Stimulated activated naive CD8-positive, alpha-beta T cell treated with anti-CD3 and anti-CD28 coated beads, Interleukin-15, Interleukin-2, amounts not matched to agents 100 ng/mL and 50 ng/mL, for 24 hours (primary cell): Measurements from ENCODE around the gene MDP1.
A peak's percentile ranks its signal among the peaks of the same experiment; 100 is the strongest.
"Not testable (repeated sequence)": the region's sequence is repeated elsewhere in the genome, so short reads cannot be mapped to it uniquely, and the experiment has no call there.

ENCODE experiments used
- H3K27ac Mint-ChIP-seq: one replicate; pipeline ENCODE4 v1.8.0; 2021; ENCODE audit warnings: mild to moderate bottlenecking, mixed read lengths
- H3K27me3 Mint-ChIP-seq: one replicate; pipeline ENCODE4 v1.8.0; 2021; ENCODE audit warnings: mixed read lengths
- H3K36me3 Mint-ChIP-seq: one replicate; pipeline ENCODE4 v1.8.0; 2021; ENCODE audit warnings: low read depth, mixed read lengths
- H3K4me1 Mint-ChIP-seq: one replicate; pipeline ENCODE4 v1.8.0; 2021; ENCODE audit warnings: low read depth, mixed read lengths
- H3K4me3 Mint-ChIP-seq: one replicate; pipeline ENCODE4 v1.8.0; 2021; ENCODE audit warnings: mild to moderate bottlenecking, mixed read lengths
- H3K9me3 Mint-ChIP-seq: one replicate; pipeline ENCODE4 v1.8.0; 2021; ENCODE audit warnings: mixed read lengths

Gene MDP1

DNA sequence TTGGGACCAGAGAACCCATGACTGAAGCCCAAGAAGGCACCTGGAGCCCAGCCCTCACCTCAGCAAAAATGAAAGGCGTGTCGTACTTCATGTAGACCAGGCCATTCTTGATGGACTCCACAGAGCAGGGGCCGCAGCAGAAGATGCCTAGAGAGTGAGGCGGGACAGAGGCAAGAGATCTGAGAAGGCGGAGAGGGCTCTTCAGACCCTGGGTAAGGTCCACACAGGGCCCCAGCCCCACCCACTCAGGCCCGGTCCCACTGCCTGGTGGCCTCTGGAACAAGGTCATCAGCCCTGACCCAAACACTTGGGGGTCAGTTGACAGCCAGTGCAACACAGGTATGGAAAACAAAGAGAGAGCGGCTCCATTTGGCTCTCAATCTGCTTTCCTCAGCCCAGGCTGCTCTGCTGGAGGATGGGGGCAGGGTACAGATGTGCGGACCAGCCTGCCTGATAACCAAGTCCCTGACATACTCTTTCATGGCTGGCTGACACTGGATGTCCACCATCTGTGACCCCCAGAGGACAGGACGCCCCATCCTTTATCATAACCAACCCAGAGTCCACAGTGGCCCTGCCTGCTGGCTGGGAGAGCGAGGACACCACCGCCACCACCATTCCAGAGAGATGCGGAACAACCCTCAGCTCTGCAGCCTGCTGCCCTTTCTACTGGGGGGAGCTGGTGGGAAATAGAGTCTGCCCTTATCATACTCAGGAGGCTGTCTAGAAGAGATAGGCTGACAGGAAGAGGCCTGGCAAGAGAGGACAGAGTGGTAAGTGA, 40.3 kb upstream of the MDP1 start:
- no peak overlapping the region for H3K27ac Mint-ChIP-seq
- H3K4me3 Mint-ChIP-seq, result no peak overlapping the region
- H3K36me3 Mint-ChIP-seq, result peaks cover 16% of the 10 kb centered on the region
- H3K27me3 Mint-ChIP-seq, result no peaks in the 10 kb centered on the region
- no peaks in the 10 kb centered on the region for H3K9me3 Mint-ChIP-seq
- H3K4me1 Mint-ChIP-seq, result no peaks in the 10 kb centered on the region

DNA sequence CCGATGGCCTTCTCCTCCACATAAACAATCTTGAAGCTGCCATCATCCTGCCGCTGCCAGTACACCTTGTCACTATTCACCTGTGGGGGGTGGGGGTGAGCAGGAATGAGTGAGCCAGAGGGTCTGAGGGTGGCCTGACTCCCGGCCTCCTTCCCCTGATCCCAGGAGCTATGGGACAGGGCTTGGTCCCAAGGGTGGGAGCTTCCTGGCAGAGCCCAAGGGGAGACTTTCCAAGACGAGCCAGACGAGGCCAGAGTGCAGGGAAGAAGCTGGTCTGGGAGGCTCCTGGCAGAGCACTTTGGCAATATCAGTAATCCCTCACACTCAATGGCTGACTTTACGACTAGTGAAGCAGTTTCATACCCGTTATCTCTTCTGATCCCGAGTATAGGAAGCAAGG, 39.6 kb upstream of the MDP1 start:
- H3K27ac Mint-ChIP-seq, result no peak overlapping the region
- H3K4me1 Mint-ChIP-seq, result peaks cover 5% of the 10 kb centered on the region
- H3K27me3 Mint-ChIP-seq, result no peaks in the 10 kb centered on the region
- no peaks in the 10 kb centered on the region for H3K9me3 Mint-ChIP-seq
- H3K4me3 Mint-ChIP-seq, result no peak overlapping the region
- peaks cover 13% of the 10 kb centered on the region for H3K36me3 Mint-ChIP-seq

DNA sequence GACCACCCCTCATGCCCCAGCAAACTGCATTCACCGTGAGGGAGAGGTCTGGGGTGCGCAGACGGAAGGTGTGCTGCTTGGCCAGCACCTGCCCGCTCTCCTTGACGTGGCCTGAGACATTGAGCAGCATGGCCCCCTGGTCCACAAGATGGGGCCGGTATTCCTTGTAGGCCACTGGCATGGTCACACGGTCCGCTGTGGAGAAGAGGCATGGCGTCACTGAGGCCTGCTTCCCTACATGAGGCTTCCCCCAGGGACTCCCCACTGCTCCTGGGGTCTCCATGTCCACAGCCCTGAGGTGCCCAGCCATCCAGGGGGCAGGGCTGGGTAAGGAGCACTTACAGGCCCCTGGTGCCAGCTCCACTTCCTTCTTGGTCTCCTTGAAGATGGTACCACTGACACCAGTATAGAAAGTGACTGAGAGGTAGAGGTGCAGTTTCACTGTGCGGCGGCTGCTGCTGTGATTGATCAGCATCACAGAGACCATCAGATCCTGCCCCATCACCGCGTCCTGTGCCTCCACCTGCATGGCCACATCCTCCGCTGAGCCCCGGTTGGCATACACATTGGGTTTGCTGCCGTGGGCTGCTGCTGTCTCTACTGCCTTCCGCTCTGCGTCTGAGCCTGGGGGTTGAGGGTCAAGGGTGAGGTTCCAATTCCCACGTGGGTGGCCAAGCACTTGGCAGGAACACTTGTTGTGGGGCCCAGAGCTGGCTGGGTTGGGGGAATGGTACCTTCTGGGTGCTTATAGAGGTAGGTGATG, 38.9 kb upstream of the MDP1 start:
- Mint-ChIP-seq H3K4me3 (no peak overlapping the region), H3K27ac (no peak overlapping the region), H3K27me3 (no peaks in the 10 kb centered on the region), H3K9me3 (no peaks in the 10 kb centered on the region), H3K36me3 (peaks cover 13% of the 10 kb centered on the region), H3K4me1 (peaks cover 10% of the 10 kb centered on the region)

DNA sequence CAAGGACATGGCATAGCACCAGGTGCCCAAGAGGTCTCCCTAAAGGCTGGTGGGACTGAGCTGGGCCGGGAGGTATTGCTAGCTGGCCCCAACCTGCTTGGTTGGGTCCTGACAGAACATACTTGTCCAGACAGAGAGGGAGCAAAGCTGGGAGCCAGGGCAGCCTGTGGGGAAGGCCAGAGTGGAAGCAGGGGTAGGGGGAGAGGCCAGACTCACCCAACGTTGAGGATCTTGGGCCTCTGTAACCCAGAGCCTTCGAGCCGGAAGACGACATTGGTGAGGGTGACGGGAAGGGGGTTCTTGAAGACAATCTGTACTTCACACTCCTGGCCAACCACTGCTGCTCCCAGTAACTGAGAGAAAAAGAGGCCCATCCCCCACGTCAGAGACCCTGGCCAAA, 38.1 kb upstream of the MDP1 start:
- no peak overlapping the region for H3K27ac Mint-ChIP-seq
- no peaks in the 10 kb centered on the region for H3K9me3 Mint-ChIP-seq
- no peaks in the 10 kb centered on the region for H3K27me3 Mint-ChIP-seq
- no peak overlapping the region for H3K4me3 Mint-ChIP-seq
- H3K4me1 Mint-ChIP-seq, result peaks cover 14% of the 10 kb centered on the region
- peaks cover 13% of the 10 kb centered on the region for H3K36me3 Mint-ChIP-seq

DNA sequence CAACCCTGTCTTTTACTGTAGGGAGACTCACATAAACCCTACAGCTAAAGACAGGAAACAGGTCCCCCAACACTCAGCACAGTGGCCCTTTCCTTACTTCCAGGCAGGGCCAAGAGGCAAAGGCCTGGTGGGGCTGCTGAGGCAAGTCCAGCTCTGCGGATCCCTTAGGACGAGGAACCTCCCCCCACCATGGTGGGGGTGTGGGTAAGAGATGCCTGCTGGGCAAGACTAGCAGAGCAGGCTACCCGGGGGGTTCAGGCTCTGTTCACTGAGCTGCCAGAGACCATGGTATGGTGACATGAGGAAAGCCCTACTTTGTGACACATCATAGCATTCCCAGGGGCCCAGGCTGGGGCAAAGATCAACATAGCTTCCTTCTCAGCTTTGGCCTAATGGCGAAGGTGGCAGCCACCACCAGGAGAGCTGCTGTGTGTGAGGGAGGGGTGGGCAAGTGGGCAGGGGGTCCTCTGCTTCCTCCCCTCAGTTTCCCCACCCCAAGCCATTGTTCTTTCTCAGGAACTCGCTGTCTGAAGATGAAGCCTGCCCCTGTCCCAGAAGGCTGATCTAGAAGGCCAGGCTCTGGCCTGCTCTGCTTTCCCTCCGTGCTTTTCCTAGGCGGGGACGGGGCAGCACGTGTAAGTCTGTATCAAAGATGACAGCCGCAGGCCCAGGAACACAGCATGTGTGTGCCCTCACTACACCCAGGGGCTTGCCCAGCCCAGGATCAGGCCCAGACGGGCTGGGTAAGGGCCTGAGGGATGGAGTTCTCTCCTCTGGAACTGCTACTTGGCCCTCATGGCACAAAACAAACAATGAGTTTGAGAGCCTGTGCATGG, 36.6 kb upstream of the MDP1 start:
- Mint-ChIP-seq H3K9me3 (no peaks in the 10 kb centered on the region), H3K27me3 (no peaks in the 10 kb centered on the region), H3K4me3 (no peak overlapping the region), H3K27ac (no peak overlapping the region), H3K4me1 (peaks cover 26% of the 10 kb centered on the region), H3K36me3 (peaks cover 13% of the 10 kb centered on the region)

DNA sequence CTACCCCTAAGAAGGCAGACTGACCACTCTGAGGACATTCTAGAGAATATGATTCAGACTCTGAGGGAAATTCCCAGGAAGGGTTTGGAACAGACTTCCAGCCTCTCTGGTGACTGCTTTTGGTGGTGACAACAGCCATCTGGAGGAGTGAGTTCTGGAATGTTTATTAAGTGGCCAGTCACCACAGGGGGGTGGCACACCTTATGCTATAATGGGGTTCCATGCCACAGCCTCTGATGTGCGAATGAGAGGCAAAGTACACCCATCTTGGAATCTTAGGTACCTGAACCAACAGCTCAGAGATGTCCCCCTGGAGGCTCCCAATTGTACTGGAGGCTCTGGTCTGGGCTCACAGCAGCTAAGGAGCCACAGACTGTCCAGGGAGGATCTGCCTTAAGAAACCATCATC, 36.0 kb upstream of the MDP1 start:
- Mint-ChIP-seq H3K4me1 (peaks cover 32% of the 10 kb centered on the region), H3K9me3 (no peaks in the 10 kb centered on the region), H3K27ac (no peak overlapping the region), H3K27me3 (no peaks in the 10 kb centered on the region), H3K4me3 (no peak overlapping the region), H3K36me3 (peaks cover 15% of the 10 kb centered on the region)

DNA sequence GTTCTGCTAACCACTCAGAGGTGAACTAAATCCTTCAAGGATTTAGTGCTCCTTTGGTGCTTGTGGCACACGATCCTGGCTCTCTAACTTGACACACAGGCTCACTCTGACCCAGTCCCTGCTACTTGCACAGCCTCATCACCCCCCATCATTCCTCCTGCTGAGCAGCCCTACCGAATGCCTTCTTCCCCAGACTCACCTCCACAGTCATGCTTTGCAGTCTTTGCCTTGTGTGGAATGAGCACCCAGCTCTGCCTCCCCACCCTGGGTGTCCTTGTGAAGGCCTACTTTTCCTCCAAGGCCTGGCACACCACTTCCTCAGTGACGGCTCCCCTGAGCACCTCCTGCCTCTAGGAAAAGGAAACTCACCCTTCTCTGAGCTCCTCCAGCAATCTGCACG, 34.5 kb upstream of the MDP1 start:
- peaks cover 16% of the 10 kb centered on the region for H3K36me3 Mint-ChIP-seq
- peak overlapping the region; percentile 57 for H3K27ac Mint-ChIP-seq
- H3K9me3 Mint-ChIP-seq, result no peaks in the 10 kb centered on the region
- H3K4me1 Mint-ChIP-seq, result peaks cover 40% of the 10 kb centered on the region
- no peaks in the 10 kb centered on the region for H3K27me3 Mint-ChIP-seq
- H3K4me3 Mint-ChIP-seq, result no peak overlapping the region

DNA sequence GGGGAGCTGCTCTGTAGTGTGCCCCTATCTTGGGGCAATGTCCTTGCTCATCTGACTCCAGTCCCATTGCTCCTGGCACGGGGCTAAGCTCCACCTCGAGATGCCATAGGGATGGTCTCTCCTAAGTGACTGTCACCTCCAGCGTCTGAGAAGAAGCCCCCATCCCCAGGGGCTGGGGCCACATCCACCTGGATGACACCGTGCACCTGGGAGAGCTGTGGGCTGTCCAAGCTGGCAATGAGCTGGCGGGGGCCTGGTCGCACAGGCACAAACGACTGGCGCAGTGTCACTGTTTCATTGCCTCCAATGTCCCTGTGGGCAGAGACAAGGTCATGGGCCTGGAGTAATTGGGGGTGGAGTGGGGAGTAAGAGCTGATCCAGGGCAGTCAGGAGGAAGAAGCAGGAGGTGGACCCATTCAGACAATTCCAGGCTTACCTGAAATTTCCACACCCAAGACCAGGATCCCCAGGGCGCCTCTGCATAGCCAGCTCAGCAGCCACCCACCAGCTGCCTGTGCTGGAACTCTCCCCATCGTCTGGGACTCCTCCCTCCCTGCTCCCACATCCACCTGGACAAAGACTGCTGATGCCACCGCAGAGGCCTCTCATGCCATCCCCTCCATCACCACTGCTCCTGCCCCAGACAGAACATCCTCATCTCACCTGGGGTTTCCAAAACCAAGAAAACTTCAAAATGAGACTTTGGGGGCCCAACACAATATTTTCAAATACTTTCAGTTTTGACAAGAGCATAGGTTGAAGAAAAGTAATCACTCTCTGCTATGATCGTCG, 33.6 kb upstream of the MDP1 start:
- Mint-ChIP-seq H3K27me3 (no peaks in the 10 kb centered on the region), H3K27ac (no peak overlapping the region), H3K4me1 (peaks cover 40% of the 10 kb centered on the region), H3K4me3 (no peak overlapping the region), H3K9me3 (no peaks in the 10 kb centered on the region), H3K36me3 (peaks cover 10% of the 10 kb centered on the region)

DNA sequence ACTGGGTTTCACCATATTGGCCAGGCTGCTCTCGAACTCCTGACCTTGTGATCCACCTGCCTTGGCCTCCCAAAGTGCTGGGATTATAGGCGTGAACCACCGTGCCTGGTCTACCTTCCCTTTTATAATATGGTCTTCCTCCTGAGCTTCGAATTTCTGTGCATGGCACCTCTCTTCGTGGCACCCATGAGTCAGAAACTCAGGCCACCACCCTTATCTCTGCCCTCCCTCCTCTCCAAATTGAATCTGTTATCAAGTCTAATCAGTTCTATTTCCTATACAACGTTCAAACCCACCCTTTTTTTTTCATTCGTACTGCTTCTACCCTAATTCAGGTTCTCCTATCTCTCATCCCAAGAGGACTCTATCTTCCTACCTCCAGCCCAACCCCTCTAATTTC, 31.6 kb upstream of the MDP1 start:
- peaks cover 52% of the 10 kb centered on the region for H3K4me1 Mint-ChIP-seq
- H3K36me3 Mint-ChIP-seq, result peaks cover 3% of the 10 kb centered on the region
- no peaks in the 10 kb centered on the region for H3K9me3 Mint-ChIP-seq
- no peaks in the 10 kb centered on the region for H3K27me3 Mint-ChIP-seq
- peak overlapping the region; percentile 53 for H3K4me3 Mint-ChIP-seq
- peak overlapping the region; percentile 84 for H3K27ac Mint-ChIP-seq

DNA sequence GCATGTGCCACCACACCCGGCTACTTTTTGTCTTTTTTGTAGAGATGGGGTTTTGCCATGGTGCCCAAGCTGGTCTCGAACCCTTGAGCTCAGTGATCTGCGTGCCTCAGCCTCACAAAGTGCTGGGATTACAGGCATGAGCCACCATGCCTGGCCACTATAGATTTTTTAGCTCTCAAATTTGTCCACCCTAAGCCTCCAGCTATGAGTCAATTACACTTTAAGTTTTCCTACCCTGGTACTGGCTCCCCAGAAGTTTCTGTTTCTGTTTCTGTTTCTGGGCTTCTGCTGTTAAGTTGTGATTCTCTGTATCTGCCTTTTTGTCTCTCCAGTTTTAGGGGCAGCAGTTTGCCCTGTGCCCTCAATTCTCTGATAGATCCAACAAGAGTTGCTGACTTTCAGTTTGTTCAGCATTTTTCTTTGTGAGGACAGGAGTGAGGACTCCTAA, 30.9 kb upstream of the MDP1 start:
- peak overlapping the region; percentile 82 for H3K4me3 Mint-ChIP-seq
- H3K36me3 Mint-ChIP-seq, result peaks cover 3% of the 10 kb centered on the region
- no peaks in the 10 kb centered on the region for H3K27me3 Mint-ChIP-seq
- peaks cover 55% of the 10 kb centered on the region for H3K4me1 Mint-ChIP-seq
- no peaks in the 10 kb centered on the region for H3K9me3 Mint-ChIP-seq
- H3K27ac Mint-ChIP-seq, result peak overlapping the region; percentile 97

DNA sequence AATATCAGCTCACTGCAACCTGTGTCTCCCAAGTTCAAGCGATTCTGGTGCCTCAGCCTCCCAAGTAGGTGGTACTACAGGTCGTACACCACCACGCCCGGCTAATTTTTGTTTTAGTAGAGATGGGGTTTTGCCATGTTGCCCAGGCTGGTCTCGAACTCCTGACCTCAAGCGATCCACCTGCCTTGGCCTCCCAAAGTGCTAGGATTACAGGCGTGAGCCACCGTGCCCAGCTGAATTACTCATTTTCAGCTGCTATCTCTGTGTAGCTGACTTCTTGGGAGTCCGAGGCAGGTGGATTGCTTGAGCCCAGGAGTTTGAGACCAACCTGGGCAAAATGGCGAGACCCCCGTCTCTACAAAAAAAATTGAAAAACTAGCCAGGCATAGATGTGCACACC, 29.5 kb upstream of the MDP1 start:
- H3K27ac Mint-ChIP-seq, result not testable (repeated sequence)

DNA sequence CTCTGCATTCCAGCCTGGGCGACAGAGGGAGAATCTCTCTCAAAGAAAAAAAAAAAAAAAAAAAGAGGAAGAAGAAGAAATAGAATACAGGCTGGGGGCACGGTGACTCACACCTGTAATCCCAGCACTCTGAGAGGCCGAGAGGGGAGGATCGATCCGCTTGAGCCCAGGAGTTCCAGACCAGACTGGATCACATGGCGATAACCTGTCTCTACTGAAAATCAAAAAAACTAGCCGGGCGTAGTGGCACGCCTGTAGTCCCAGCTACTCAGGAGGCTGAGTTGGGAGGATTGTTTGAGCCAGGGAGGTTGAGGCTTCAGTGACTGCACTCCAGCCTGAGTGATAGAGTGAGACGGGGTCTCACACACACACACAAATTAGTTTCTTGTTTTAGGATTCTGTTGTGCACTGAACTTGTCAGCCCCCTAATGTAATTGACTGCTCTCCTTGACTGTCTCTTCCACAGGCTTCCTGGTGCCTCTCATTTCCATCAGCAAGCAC, 27.5 kb upstream of the MDP1 start:
- no peaks in the 10 kb centered on the region for H3K9me3 Mint-ChIP-seq
- H3K4me3 Mint-ChIP-seq, result peak overlapping the region; percentile 83
- peak overlapping the region; percentile 92 for H3K27ac Mint-ChIP-seq
- no peaks in the 10 kb centered on the region for H3K27me3 Mint-ChIP-seq
- peaks cover 32% of the 10 kb centered on the region for H3K36me3 Mint-ChIP-seq
- H3K4me1 Mint-ChIP-seq, result peaks cover 71% of the 10 kb centered on the region

More for the DNA sequence above, 29.5 kb upstream of the MDP1 start:
- not testable (repeated sequence) for H3K27me3 Mint-ChIP-seq, H3K9me3 Mint-ChIP-seq, H3K4me3 Mint-ChIP-seq
- H3K4me1 Mint-ChIP-seq, result peaks cover 64% of the 10 kb centered on the region
- H3K36me3 Mint-ChIP-seq, result peaks cover 12% of the 10 kb centered on the region

DNA sequence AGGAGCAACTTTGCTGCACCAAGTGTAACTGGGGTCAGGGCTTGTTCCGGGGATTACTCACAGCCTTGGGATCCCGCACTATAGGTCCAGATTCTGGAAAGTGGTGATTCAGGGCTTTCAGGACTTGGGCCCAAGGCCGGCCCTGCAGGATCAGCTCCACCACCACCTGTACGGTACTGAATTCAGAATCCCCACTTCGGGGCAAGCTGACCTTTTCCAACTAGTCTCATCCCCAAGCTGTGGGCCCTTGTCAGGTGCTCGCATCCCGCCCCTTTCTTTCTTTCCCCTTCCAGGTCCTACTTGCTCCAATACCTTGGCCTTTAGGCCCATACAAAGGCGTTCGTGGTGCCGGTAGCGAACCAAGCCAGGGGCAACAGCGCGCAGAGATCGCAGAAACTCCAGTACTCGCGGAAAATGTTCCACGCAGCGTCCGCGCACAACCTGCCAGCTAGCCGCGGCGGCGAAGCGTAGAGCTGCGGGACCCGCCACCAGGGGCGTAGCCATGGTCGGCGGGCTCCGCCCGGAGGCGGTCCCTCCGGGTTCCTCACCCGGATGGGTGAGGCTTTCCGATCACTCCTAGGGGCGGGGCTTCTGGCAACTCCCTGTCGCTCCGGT, 26.1 kb upstream of the MDP1 start:
- peaks cover 72% of the 10 kb centered on the region for H3K4me1 Mint-ChIP-seq
- peaks cover 45% of the 10 kb centered on the region for H3K36me3 Mint-ChIP-seq
- no peaks in the 10 kb centered on the region for H3K27me3 Mint-ChIP-seq

More for the DNA sequence above, 26.1 kb upstream of the MDP1 start:
- no peaks in the 10 kb centered on the region for H3K9me3 Mint-ChIP-seq
- H3K27ac Mint-ChIP-seq, result peak overlapping the region; percentile 92
- peak overlapping the region; percentile 83 for H3K4me3 Mint-ChIP-seq
